SK-N-MC (cell line): ENCODE data around the gene GLTP.

Source experiments
- EZH2 ChIP-seq: fragments of 200-600 bp; sonication (generic); IDR thresholded peaks from one replicate; pipeline ENCODE4 v1.6.1; 2017; ENCODE audit warnings: antibody characterized with exemption
- POLR2AphosphoS5 ChIP-seq: IDR thresholded peaks from 2 replicates; pipeline ENCODE4 v1.6.1; 2012; ENCODE audit warnings: mild to moderate bottlenecking, low read depth, low read length, borderline replicate concordance

DNA sequence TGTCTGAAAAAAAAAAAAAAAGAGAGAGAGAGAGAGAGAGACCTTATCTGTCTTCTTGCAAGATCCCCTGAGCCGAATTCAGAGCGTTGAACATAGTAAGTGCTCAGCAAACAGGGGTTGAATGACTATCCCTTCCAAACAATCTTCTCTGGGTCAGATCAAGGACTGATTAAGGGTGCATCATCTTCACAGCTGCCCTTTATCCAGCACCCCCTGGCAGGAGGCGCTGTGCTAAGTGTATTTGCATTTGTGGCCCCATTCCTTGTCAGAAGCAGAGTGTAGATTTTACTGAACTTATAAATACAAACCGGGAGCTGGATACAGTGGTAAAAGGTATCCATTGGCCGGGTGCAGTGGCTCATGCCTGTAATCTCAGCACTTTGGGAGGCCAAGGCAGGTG, 38.3 kb downstream of the GLTP start:
- no peak for TF ChIP-seq EZH2
- TF ChIP-seq POLR2AphosphoS5, result no peak
